Ramos (cell line): ENCODE measurements around the gene SH3RF3.
"Not testable (repeated sequence)": the region's sequence is repeated elsewhere in the genome, so short reads cannot be mapped to it uniquely, and the experiment has no call there.

ENCODE experiments used
- in situ Hi-C: fragments of 300-500 bp; cut with MboI; formaldehyde crosslinking; loops from one replicate; pipeline ENCODE4 v1.14.3; 2022; ENCODE audit warnings: low sequenced_read_pairs; ENCODE audit not compliant: unreplicated experiment

The SH3RF3 gene

DNA sequence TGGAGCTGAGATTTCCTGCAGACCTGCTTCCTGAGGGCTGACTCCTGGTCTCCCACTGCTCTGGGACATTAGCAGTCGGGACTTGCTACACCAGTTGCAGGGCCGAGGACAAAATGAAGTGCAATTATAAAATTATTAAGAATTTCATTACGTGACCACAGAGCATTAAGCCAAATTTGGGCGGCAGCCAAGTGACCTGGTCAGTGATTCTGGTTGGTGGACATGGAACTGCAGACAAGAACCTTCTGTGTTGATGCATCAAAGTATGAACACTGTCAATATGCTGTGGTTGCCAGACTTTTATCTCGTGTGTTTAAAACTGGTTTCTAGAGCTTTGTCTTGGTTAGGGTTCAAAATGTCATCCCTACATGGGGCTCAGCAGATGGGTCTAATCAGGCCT lies 24.8 kb downstream of the SH3RF3 start:
- in situ Hi-C loops, result no loop called here

DNA sequence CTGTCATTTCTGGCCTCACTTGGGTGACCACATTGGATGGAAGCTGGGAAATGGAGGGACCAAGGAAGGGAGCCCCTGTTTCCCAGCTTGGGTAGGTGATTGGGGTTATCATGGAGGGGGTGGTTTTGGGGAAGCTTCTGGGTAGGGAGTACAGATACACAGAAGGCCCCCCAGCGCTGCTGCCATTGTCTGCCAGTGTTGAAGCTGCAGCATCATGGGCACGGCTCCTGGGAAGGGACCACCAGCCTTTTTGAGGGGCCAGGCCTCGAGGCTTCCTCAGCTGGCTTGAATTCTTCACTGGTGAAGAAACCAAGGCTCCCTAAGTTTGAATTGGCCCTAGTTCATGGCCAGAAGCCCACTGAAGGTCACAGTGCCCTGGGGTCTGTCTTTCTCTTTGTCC lies 25.2 kb downstream of the SH3RF3 start:
- in situ Hi-C loops, result no loop called here

DNA sequence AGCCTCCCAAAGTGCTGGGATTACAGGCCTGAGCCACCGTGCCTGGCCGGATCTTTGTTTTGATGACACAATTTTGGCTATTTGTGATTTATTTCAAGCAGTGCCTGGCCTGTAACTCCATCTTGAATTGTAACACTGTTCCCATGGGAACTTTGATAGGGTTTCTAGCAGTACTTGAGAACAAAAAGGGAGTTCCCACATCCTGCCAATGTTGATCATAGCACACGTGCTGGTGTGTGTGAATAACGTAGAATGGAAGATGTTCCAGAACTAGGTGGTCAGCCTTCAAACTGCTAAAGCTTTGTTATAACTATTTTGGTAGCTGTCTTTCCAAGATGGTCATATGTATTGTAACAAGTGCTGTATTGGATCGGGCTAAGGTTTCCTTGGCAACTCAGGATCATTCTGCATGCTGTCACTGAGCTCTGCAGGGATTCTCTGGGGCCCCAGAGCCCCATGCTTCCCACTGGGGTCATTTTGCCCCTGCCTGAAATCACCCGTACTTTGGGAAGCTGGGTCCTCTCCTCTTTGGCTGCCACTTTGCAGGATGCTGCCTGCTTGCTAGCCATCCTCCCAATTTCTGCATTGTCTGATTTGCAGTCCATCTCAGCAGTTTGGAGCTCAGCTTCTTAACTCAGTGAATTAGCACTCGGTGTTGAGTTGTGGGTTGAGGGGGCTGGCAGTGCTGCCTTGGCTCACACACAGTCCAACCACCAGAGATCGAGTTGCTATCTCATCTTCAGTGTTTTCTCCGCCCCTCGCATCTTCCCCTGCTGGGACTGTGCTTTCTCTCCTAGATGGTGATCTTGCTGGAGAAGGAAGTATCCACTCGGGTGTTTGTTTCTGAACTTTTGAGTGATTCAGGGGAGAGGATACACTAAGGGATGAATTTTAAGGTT lies 26.8 kb downstream of the SH3RF3 start:
- in situ Hi-C loops, result no loop called here

DNA sequence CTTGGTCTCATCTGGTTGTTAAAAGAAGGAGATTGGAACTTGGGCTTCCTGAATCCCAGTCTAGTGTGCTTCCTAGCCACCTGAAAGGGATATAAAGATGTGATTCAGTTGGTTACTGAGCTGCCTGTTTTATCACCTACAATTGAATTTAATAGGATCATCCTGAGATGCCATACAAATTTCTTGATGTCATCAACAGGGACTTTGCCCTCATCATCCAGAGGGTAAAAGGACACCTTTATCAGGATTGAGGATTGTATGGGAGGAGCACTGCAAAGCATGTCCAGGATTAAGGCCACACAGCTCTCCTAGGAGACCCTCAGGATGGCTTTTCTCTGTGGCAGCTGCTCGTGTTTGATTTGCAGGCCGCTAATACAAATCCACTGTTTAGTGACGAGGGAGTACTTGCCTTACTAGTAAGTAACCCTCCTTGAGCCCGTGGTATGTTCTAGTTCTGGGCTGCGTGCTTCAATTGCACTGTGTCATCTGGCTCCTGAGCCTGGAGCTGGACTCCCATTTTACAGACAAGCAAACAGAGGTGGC lies 28.6 kb downstream of the SH3RF3 start:
- in situ Hi-C loops, result no loop called here

DNA sequence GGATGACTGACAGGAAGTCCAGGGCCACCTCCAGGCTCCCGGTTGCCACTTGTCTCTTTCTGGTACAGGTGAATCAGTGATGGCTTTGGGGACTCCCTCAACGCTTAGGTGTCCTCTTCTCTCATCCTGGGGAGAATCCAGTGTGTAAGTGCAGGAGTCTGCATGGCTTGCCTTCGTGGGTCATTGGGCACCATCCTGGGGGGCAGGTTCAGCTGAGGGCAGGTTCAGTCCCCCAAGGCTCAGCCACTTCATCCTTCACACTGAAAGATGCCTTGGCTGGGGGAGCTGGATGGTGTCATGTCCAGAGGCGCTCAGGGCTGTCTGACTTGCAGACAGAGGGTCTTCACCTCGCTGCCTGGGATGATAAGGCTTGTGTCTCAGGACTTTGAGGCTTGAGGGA lies 29.2 kb downstream of the SH3RF3 start:
- in situ Hi-C loops, result no loop called here

DNA sequence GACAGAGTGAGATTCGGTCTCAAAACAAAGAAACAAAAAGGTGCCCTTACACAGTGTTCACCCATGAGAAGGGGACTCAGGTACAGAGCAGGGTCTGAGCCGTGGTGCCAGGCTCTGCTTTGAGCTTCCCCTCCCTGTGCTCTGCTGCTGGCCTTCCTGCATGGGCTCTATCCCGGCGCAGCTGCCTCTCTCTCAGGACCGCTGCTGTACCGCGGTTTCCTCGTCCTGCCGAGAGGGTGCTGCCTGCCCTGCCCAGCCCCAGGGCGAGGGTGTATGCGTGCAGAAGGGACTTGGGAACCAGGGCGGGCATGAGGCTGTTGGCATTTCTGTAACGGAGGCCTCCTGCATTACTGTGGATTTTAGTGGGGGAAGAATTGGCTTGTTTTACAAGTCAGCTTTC lies 30.1 kb downstream of the SH3RF3 start:
- in situ Hi-C loops, result no loop called here

DNA sequence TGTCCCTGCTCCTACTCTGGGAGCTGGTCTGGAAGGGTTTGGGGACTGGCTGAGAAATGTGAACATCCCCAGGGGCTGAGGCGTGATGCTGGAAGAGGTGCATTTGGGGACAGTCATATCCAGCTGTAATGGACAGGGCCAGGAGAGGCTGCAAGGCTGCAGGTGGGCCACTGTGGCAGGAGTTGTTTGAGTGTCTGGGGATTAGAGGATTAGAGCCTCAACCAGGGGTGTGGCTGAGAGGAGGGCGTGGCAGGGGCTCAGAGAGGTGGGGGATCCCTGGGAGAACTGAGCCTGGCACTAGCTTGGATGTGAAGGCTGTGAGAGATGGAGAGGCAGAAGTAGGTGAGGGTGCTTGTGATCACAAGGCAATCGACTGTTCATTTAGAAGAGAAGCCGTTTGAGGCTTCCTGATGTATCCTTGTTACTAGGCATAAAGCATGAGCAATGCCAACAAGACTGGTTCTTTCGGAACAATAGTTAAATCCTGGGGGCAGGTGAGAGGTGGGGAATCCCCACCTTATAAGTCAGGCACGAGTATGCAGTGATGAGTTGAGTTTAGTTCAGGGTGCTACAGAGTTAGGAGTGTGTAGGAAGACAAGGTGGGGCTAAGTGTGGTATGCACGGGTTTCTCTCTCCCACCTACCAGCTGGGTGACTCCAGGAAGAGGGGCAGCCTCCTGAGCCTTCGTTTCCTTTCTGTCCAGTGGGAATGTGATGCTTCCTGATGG lies 31.9 kb downstream of the SH3RF3 start:
- in situ Hi-C loops, result no loop called here

DNA sequence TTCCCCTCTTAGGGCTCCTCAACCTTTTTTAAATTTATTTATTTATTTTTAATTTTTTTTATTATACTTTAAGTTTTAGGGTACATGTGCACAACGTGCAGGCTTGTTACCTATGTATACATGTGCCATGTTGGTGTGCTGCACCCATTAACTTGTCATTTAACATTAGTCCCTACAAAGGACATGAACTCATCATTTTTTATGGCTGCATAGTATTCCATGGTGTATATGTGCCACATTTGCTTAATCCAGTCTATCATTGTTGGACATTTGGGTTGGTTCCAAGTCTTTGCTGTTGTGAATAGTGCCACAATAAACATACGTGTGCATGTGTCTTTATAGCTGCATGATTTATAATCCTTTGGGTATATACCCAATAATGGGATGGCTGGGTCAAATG lies 33.4 kb downstream of the SH3RF3 start:
- in situ Hi-C loops, result not testable (repeated sequence)

DNA sequence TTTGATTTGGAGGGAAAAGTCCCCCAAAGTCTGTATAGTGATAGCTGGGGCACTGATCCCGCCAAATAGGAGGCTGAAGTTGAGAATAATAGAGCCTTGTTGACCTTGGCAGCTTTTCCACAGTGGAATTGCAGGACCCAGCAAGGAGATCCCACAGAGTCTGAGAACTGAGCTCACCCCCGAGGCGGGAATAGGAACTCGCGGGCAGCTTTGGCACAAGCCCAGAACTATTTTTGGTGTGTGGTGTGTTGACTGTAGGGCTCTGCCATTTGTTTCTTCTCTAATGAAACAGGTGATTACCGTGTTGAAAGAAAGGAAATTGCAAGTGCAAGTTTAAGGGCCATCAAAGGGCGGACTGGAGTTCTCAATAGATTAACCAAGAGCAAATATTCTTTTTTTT lies 34.0 kb downstream of the SH3RF3 start:
- in situ Hi-C loops, result no loop called here

DNA sequence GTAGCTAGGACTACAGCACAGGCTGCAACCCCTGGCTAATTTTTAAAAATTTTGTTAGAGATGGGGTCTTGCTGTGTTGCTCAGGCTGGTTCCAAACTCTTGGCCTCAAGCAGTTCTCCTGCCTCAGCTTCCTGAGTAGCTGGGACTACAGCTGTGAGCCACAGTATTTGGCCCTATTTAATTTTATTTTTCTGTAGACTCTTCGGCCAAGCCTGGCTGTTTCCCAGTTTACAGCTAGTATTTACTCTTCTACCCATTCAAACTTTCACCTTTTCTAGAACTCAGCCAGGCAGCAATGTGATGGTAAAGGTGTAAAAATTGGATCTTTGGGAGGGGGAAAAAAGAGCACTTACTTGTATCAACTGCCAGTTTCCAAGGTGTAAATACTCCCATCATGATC lies 35.3 kb downstream of the SH3RF3 start:
- in situ Hi-C loops, result no loop called here

DNA sequence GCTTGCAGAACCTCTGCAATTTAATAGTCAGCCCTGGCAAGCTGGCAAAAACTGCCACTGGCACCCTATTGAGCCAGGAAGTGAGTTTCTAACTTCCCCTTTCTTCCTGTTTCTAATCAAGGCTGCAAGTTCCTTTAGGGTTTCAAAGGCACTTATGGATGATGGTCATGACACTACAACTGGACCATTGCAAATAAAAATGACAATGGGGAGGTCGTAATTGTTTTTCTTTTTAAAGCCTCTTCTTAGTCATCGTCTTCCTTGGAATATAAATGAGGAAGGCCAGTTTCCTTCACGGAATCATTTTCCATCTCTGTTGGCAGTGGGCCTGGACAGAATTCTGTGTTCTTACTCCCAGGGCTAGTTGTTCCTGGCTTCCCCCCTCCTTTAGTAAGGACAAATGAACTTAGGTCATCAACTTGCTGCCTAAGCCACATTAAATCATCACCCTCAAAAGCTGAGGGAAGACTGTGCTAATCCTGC lies 35.8 kb downstream of the SH3RF3 start:
- in situ Hi-C loops, result no loop called here

DNA sequence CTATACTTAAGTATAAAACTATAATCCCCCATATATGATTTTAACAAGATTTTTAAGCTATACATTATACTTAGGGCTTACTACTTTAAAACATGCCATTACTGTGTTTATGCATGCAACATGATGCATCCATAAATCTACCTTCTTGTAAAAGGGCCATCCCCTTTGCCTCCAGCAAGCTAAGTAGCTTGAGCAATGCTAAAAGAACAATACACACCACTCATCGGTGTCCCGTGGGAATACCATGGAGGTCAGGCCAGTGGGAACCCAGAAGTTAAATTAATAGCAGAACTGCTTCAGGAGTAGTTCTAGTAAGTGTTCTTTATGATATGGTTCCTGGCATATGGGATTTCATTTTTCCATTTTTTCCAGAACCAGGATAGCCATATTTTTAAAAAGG lies 37.8 kb downstream of the SH3RF3 start:
- in situ Hi-C loops, result no loop called here

DNA sequence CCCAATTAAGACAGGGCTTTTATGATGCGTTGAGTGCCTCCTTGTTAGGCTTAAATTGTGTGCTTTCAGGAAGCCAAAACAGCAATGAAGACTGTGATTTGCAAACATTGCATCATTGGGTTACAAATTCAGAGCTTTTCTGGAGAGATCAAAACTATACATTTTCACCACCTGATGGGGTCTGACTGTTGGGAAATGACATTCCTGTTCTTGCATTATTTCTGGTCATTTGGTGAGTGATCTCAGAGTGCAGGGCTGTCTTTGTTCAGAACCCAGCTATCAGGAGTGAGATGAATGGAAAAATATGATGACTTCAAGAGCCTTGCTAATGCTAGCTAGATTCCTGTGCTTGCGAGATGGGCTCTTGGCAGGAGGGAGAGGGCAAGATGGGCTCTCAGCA lies 39.1 kb downstream of the SH3RF3 start:
- in situ Hi-C loops, result no loop called here

DNA sequence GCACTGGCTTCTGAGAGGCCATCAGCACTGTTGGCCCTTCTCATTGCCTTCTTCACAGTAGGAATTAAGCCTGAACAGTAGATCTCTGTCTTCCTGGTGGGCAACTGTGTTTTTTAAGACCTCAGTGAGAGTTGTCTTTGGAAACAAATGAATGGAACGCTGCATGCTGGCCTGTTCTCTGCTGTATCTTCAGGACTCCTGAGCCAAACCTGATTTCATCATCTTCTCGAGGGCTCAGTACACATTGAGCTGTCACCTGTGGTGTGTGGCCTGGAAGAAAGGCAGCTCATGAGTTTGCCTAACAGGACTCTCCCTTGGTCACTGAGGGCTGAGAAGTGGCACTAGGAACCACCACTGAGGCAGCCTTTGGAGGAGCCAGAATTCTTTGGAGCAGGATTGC lies 39.7 kb downstream of the SH3RF3 start:
- in situ Hi-C loops, result no loop called here

DNA sequence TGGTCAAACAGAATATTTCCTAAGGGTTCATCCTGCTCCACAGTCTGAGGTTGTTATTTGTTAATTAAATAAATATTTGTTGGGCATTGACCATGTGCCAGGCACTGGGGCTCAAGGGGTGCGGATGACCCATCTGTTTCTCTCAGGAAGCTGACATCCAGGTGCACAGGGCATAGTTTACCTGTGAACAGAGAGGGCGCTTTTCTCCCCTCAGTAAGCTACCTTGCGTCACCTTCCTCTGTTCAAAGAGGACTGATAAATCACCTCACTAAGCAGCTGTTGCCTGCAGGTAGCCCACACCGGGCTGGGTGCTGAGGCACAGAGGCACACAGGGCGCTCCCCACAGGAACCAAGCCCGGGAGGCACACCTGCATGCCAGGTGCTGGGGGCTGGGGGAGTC lies 41.6 kb downstream of the SH3RF3 start:
- in situ Hi-C loops, result no loop called here

DNA sequence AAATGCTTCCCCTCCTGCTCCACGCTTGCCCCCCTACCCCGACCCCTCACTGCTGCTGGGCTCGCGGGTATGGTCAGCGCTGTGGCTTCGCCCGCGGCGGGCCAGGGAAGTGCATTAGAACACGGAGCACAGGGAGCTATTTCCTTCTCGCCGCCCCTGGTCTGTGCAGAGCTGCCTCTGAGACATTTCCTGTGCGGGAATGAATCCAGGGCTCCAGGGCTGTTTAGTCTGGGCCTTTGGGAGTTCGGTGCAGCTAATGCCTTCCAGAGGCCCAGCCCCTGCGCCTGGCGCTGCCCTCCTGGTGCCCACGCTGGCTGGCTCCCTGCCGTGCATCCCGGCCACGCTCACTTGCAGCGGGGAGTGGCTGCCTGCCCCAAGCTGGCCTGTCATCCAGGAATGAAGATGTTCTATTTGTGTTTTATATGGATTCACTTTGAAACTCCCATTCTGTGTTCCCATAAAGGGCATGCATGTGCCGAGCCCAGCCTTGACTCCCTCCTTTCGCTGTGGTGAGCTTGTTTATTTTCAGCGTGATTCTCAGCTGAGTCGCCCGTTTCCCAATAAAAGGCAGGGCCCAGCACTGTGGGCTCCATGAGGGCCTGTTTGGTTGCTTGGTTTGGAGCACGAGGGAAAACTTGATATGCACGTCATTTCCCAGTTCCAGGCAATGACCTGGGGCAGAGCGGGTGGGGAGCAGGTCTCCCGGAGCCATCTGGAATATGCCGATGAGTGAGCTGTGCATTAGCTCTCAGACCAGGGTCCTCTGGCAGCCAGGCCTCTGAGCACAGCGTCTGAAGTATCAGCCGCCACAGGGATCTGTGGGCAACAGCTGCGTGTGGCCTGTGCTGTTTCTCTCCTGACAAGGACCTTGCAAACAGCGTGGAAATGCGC lies 42.7 kb downstream of the SH3RF3 start:
- in situ Hi-C loops, result no loop called here

DNA sequence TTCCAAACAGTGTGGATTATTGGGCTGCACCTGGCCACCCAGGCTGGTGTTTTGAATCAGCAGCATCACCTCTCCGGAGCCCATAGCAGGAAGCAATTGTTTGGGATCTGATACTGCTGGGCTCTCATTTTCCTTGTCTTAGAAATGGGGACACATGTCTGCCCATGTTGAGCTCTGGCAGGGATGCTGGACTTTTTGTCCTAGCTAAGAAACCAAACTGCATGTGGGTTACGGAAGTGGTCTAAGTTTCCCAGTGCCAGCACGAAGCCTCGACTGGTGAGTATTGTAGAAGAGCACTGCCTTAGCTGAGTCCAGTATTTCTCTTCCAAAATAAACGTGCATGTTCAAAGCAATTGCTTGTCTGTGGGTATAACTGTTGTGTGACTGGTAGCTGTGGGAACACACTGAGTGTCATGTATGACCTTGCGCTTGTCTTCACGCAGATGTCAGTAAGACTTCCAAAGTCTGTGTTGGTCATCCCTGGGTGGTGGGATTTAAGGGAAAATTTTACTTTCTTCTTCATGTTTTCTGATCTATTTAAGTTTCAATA lies 43.6 kb downstream of the SH3RF3 start:
- in situ Hi-C loops, result no loop called here

DNA sequence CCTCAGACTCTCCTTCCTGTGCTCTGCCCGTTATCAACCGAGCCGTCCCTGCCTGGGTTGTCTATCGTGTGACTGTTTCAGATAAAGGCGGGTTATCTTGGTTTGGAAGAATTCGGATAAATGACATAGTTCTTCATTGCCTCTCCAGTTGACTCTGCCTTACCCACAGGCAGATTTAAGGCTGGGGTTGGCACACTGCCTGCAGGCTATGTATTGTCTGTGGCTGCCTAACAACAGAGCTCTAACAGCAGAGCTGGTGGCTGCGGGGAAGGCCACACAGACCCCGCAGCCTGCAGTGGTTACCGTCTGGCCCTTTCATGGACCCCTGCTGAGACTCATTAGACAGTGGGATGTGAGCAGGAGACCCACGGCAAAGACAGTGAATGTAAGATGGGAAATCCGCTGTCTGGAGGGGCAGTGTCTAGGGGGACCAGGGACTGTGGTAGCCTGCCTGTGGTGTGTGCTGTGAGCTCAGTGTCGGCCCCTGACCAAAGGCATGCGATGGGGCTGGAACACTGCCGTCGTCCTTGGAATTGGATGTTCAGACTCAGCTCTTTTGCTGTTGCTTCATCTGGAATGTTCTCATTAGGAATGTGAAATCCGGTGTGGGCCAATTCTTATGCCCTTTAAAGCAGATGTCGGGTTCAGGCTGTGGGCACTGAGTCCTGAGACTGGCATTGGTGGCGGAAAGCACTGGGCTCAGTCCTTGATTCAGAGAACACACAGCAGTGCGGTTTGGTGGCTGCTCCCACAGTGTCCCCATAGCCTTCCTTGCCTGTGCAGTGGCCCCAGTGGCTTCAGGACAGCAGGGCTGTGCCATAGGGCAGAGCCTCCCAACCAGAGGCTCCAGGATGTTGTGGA lies 44.5 kb downstream of the SH3RF3 start:
- in situ Hi-C loops, result no loop called here

DNA sequence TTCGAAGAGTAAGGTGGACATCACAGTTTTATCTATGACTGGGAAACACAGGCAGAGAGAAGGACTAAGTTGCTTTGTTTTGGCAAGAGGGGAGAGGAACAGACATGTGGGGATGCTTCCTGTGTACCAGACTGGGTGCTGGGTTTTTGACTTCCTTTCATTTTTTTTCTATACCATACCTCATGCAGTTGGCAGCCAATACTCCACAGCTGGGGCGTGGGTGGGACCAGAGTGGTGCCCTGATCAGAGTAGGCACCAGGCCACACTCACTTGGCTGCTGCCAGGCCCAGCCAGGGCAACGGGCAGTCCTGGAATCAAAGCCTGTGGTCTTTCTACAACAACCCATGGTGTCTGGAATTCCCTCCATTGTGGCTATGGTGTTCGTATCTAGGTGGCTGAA lies 45.2 kb downstream of the SH3RF3 start:
- in situ Hi-C loops, result no loop called here
